GM19455 (cell line): ENCODE data around the gene FPGS.

Experiments
- ATAC-seq: cut with Tn5 transposase; IDR thresholded peaks from one replicate; pipeline ENCODE4 v1.9.1; 2021; ENCODE audit not compliant: unreplicated experiment

The FPGS gene

DNA sequence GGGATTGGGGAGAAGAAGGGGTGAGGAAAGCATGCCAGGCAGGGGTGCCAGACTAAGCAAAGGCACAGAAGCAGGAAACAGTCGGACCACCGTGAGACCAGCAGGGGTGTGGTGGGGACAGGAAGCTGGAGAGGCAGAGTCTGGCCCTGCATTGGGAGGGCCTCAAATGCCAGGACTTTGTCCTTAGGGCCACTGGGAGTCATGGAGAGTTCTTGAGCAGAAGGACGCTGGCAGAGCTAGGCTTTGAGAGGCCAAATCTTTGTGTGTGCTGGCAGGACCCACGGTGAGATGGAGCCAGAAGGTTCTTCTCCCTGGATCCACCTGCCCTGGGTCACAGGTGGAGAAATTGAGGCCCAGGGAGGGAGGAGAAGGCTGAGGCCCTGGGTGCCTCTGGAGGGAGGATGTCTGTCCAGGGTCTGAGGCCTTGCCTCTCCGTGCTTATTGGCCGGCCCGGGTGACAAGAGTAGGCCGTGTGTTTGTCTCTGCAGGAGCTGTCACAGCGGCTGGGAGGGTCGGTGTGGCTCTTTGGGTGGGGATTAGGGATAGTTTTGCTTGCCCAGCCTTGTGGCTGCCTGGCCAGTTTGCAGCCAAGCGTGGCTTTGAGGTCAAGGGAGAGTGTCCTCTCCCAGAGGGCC is 53.5 kb downstream of the FPGS start:
- no peak for ATAC-seq

GRCh38 chr9:127856729-127857116 is 54.0 kb downstream of the FPGS start:
- no peak for ATAC-seq

DNA sequence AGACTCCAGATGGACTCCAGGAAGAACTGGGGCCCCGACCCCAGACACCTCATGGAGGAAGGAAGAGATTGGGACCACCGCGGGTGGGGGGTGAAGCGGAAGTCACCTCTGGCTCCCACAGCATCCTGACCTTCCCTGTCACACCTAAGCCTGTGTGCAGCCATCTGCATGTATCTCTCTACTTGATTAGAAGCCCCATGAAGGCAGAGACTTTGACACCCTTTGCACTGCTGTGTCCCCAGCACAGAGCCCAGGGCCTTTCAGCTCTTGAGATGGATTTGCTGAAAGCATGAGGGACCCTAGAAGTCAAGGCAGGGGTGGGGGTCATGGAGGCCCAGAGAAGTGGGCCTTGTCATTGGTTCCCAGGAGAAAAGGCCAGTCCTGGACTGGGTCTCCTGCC is 54.6 kb downstream of the FPGS start:
- no peak for ATAC-seq

DNA sequence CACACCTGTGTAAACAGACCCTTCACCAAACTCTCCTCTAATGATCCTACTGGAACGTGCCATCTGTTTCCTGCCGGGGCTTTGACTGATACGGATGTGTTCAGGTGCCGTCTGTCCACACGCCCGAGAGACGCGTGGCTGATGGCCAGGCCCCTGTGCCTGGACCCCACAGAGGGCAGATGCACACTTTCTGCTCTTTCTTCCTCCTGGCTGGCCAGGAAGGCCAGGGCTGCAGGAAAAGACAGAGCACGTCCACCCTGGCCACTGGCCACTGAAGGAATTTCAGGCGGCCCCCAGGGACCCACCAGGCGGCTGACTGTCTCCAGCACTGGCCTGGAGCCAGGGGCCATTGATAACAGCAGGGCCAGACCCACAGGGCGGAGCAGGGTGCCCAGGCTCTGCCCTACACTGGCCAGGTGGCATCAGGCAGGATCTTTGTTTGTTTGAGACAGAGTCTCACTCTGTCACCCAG is 55.4 kb downstream of the FPGS start:
- ATAC-seq = no peak

GRCh38 chr9:127860260-127860659 is 57.6 kb downstream of the FPGS start:
- no peak for ATAC-seq

- ATAC-seq = no peak
These were observed 58.1 kb downstream of the FPGS start for GRCh38 chr9:127860779-127861178.

DNA sequence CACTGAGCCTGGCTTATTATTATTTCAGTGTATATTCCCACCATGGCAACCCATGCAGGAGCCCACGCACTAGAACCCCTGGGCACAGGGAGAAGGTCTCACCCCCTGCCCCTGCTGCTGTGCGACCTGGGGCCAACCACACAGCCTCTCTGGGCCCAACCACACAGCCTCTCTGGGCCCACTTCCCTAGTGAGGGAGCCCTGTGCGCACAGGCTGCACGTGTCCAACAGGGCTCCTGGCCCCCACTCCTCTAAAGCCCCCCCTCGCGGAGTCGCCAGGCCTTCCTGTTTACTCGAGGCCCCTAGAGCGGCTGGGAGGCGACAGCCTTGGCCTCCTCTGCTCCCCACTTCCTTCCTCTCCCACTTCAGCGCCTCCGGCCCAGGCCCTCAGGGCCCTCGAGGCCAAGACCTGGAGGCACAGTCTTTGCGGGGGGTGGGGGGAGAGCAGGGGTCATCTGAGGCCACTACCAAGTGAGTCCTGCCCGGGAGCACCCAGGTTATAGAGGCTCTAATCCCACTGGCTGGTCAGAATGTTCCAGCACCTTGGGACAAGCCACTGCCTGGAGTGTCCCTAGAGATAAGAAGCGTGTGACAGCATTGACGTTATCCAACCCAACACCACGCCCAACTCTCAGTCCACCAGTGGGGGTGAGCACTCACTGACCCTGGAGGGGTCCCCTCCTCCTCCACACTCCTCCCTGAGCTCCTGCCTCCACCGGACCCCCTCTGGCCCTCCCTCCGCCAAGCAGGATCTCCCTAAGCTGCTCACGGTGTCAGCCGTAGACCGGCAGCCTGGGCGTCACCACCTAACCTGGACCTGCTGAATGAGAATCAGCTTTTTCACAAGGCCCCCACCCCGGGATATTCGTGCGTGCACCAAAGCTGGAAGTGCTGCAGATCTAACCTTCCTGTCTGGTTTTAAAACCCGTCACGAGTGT is 59.7 kb downstream of the FPGS start:
- ATAC-seq = no peak

DNA sequence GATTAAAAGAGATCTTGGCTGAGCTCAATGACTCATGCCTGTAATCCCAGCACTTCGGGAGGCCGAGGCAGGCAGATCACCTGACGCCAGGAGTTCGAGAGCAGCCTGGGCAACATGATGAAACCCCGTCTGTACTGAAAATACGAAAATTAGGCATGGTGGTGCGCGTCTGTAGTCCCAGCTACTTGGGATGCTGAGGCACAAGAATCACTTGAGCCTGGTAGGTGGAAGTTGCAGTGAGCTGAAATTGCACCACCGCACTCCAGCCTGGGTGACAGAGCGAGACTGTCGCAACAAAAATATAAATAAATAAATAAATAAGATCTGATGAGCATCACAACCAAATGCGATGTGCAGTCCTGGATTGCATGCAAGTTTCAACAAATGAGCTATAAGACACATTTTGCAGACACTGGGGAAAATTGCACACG is 60.5 kb downstream of the FPGS start:
- ATAC-seq = no peak
